RPMI8226 (cell line): Measurements from ENCODE around the gene ABCC11.

Source experiments
- DNase-seq: peaks from one replicate; pipeline ENCODE4 v3.0.0-alpha.2; 2015

The ABCC11 gene

DNA sequence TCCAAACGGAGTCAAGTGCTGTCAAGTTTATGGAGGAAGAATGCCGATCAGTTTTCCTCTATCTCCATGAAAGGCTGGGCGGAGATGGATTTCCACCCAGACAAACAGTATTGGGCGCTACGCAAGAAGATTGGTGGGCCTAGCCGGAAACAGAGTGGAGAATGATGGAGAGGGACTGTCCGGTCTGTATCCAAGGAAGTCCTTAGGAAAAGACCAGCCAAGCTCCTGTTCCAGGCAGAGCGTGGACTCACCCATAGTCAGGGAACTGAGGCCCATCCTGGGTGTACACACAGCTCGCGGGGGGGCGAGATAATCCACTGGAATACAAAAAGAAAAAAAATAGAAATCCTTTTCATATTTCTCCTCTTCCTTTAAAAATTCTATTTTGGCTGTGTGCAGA lies 90.0 kb downstream of the ABCC11 start:
- DNase-seq = no peak

DNA sequence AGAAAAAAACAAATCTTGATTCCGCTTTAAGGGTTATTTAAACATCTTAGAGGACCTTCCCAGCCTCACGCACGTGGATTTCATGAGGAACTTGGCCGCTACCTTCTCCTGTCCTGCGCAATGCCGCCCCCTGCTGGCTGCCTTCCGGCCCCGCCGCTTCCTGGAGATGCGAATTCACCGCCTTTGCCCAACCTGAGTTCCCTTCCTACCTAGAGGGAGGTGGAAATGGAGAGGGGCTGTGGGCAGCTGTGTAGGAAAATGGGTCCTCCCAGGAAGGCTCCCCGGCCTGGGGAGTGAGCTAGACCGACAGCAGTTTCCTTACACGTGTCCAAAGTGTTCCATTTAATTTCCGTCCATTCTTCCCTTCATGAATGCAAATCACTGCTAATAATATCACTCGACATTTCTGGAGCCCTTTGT lies 90.5 kb downstream of the ABCC11 start:
- peak; percentile 85 for DNase-seq

DNA sequence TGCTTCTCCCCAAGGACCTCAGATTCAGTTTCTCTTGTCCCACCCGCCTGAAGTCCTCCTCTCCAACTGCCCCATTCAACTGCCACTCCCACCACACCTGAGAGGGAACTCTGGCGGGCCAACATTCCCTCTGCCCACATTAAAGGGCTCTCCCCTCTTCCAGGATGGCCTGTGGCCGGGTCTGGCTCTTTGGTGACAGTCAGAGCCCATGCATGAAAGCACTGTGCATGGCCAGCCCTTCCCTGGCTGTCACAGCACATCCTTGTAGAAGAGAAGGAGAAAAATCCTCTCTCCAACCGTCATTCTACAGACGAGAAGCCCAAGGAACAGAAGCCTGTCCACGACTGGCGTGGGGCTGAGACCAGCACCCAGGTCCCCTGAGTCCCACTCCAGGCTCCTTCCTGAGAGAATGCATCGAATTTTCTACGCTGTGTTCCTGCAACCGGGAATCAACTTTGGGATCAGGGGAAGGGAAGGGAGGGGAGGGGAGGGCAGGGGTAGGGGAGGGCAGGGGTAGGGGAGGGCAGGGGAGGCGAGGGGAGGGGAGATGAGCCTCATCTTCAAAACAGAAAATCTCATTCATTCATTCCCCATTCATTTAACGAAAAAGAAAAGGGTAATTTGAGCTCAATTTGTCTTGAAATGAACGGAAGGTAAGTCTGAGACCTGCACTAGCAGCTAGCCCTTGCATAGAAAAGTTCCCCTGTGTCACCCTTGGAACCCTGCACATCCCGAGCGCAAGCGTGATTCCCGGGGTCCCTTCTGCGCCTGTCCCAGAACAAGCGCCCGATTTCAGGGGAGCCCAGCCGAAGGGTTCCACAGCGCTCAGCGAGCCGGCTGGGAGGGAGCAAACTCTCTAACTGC lies 91.2 kb downstream of the ABCC11 start, which contains the start of gene ABCC12:
Gene ABCC12 (minus strand): TSS at position 68 of the 864 bp plus-strand sequence. CDS start 9,569 bp downstream, outside the sequence.
- no peak for DNase-seq

DNA sequence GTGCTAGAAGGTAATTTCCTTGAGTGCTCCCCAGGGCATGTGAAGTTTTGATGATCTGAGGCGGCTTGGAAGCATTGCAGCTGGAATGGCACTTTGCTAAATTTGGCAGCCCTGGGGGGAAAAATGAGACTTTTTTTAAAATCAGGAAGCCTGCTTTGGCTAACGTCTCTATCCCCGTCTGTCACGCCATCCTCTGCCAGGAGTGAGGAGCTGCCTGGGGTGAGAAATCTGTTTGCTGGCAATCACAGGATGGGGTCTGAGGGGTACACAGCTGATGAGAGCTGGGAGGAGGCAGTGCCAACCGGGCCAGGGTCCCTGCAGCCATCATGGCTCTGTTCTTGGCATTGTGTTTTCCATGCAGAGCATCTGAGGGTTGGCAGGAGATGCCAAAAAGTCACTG lies 93.6 kb downstream of the ABCC11 start:
- DNase-seq = no peak

DNA sequence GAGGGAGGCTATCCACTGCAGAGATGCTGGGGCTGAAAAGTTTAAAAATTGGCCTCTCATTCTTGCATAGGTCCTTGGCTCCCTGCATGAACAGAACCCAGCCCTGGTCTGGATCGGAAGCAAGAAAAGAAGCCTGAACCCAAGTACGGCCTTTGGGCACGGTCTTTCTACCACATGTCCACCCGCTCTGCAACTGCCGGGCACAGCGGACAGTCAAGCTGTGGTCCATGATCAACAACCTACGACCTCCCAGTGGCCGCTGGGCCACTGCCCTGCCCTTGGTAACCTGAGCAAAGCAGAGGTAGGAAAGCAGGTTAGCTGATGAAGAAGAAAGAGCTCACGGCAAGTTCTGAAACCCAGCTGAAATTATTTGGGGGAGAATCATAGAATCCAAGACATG lies 95.1 kb downstream of the ABCC11 start:
- no peak for DNase-seq

DNA sequence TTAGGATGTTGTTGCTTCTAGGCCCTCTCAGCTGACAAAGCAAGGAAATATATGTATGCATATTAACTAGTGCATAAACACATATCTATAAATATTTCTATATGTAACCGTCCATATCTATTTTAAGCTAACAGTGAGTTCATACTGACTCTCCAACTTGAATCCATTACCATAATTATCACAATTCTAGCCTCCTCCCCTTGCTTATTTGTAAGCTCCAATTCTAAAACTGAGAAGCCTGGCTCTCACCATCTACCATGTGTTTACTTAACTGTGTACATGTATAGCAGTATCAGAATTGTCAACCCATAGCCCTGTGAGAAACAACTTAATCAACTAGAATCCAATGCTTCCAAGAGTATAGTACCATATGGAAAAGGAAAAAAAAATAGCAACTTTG lies 96.6 kb downstream of the ABCC11 start:
- DNase-seq = no peak

DNA sequence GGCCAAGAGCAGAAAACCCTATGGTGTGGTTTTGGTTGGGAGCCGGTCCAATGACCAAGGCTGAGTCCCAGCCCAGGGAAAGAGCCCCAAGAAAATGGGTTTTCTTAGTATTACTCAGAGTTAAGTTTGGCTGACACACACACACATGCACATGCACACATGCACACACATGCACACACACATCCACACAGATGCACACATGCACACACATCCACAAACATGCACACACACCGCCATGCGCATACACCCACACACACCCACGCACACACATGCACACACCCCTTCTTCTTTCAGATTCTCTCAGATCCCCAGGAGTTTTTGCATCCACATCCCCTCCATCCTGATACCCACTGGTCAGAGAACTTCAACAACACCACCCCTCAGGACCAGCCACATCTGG lies 100.6 kb downstream of the ABCC11 start:
- DNase-seq = no peak

DNA sequence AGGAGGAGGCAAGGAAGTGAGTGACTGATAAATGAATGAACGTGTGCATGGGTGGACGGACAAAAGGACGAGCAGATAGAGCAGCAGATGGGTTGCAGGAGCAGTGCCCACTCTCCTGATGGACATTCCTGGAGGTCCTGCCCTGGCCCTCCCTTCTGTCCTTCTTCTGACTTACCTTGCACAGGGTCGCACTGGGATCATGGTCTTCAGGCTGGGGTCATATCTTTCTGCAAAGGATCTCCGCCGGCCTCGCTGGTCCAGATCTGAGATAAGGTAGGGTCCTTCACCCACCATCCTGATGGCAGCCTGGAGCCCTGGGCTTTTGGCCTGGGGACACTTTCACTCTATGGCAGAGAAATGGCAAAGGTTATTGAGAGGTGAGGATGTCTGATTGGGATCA lies 101.2 kb downstream of the ABCC11 start:
- no peak for DNase-seq

DNA sequence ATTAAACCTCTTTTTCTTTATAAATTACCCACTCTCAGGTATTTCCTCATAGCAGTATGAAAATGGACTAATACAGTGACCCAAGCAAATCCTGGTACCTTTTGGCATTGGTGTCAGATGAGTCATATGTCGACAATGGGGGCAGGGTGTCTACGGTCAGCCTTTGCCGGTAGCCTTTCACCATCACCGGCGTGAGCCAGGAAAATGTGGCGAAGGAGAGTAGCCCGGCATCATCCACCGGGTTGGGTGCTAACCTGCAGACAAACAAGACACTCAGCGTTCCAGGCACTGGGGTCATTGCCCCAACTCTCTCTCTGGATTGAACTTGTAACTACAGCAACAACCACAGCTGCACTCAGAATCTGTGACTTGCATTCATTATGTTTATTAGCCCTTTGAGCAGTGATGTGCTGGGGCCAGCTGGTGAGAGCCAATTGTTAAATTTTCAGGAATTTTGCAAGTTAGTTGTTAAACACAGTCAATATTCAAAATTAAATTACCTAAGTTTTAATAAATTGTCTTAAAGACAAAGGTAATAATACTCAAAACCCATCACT lies 103.4 kb downstream of the ABCC11 start:
- no peak for DNase-seq

DNA sequence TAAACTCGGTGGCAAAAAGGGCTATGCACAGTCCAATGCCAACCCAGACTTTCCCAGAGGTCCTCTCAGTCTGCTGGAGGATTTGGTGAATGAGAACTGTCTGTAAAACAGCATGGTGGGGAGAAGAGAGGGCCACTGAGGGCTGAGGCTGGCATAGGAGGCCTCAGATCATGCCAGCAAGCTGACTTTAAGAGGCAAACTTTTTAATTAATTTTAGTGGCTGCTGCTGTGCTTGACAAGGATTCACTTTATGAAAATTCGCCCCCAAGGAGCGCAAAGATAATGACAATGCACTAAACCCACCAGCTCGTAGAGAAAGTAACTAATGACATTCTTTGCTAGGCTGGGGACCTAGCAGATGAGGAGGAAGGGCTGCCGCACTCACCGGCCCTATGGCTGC lies 106.5 kb downstream of the ABCC11 start:
- DNase-seq = no peak

DNA sequence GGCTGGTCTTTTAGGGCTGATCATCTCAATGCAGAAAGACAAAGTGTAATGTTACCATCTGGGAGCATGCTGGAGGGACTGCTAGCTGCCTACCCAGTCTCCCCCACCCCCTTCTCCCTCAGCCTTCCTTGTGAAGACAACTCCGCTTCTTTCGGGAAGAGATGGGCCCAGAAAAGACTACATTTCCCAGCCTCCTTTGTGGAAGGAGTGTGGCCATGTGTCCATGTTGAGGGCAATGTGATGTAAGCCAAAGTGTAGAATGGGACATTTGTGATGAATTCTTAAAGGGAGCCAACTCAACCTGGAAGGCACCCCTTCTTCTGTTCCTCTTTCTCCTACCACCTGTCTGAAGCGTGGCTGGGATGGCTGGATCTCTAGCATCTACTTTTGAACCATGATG lies 107.8 kb downstream of the ABCC11 start:
- DNase-seq = no peak

DNA sequence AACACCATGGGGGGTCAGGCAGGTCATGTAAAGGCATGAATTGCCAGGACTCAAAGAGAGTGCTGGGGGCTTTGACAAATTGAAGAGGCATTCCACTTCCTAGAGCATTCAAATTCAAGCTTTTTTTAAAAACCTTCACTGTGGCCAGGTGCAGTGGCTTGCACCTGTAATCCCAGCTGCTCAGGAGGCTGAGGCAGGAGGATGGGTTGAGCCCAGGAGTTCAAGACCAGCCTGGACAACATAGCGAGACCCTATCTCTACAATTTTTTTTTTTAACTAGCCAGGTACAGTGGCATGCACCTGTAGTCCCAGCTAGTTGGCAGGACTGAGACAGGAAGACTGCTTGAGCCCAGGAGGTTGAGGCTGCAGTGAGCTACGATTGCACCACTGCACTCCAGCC lies 108.8 kb downstream of the ABCC11 start:
- no peak for DNase-seq

DNA sequence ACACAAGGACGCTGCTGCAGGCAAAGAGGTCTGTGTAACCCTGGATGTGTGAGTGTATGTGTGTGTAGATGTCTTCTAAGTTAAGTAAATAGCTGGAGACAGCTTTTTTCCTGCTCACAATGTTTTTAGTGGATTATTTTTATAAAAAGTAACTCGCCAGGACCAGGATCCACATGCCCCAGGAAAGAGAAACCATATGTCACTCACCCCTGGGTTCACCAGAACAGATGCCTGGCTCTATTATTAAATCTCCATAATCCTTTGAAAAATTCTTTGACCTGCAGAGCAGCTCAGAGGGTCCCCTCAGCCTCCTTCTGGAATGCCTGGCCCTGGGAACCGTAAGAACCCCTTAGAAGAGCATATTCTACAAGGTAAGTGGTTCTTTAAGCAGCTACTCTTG lies 109.5 kb downstream of the ABCC11 start:
- no peak for DNase-seq

DNA sequence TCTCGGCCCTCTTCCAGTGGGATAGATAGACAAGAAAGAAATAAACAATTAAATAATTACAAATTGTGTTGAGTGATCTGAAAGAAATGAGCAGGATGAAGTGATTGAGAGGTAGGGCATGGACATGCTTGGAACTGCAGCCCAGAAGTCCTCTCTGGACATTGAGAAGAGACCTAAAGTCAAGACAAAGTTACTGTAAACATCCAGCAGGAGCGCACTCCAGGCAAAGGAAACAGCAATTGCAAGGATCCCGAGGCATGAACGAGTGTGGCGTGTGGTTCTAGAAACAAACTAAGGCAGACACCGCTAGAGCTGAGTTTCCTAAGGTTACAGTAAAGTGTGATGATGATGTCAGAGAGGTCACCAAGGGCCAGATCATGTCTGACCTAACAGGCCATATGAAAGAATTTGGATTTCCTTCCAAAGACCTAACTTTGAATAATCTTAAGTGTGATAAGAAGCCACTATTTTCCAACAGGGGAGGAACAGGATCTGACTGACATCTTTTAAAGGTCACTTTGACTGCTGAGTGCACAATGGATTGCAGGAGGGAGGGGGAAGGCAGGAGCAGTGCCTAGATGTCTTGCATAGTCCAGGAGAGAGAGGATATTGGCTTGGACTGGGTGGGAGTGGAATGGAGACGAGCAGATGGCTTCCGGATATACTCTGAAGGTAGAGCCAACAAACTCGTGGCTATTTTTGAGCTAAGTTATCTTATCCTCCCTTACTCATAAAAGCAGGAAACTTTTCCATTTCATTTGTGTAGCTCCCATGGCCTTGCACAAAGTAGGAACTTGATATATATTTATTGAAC lies 110.6 kb downstream of the ABCC11 start:
- no peak for DNase-seq

DNA sequence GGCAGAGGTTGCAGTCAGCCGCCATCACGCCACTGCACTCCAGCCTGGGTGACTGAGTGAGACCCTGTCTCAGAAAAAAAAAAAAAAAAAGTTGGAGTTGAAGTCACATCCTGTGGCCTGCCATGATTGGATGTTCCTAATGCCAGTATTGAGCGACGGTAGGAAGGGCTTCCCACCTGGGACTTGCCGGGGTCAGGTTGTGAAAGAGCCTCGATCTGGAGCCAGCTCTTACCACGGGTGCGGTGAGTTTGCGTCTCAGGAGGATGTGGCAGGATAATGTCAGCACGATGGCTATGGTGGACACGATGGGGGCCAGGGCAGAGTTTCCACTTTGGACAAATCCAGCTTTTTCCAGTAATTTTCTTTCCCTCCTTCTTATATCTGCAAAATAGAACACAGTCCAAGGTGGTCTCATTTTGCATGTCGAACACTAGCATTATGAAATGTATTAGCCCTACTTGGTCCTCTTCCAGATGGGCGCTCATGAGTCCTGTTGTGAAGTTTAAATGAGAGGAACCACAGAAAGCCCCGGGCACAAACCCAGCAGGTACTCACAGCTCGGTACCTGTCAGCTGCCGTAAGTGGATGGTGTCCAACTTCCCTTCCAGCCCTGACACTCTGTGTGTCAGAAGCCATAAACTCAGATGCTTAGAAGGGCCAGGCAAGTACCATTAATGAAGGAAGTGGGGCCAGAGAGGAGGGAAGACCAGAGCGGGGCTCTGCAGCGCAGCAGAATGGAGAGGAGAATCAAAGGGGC lies 113.7 kb downstream of the ABCC11 start:
- no peak for DNase-seq

DNA sequence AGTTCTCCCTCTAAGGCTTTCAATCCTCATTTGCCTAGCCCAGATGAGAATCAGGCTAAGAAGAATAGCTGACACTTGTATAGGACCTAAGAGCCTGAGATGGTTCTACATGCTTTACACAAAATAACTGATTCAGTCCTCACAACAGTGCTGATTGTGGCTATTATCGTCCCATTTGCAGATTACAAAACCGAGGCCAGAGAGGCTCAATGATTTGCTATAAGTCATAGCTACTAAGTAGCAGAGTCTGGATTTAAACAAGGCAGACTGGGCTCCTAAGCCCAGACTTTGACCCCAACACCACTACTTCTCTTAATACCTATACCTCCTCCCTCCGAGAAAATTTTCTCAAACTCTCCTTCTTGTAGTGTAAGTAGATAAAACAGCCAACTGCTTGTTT lies 114.6 kb downstream of the ABCC11 start:
- no peak for DNase-seq

DNA sequence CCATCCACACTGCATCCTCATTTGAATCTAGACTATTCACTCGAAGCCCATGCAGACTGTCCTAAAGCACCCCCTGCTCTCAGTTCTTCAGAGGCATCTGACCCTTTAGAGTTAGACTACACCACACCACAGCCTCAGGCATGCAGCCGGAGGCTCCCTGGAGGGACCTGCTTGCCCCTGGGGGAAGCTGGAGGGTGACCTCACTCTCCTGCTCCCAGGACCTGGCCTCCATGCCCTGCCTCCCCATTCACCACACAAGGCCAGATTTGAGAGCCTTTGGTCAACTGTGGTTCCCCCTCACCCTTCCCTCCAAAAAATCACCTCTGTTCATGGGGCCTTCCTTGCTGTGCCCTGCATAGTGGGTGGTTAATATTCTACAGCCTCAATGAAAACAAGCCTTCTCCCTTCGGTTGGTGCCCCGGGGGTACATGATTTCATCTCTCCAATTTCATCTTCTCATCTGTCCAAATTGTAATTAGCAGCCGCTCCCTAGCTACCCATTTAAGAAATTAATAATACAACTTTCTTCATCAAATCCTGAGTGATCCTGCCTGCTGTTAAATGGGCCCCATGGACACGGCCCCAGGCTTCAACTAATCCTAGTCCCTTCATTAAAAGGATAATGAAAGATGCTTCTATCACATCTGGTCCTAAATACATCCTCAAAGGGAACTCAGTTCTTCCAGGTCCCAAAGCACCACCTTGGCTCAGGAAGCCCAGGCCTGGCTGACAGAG lies 116.0 kb downstream of the ABCC11 start:
- no peak for DNase-seq

DNA sequence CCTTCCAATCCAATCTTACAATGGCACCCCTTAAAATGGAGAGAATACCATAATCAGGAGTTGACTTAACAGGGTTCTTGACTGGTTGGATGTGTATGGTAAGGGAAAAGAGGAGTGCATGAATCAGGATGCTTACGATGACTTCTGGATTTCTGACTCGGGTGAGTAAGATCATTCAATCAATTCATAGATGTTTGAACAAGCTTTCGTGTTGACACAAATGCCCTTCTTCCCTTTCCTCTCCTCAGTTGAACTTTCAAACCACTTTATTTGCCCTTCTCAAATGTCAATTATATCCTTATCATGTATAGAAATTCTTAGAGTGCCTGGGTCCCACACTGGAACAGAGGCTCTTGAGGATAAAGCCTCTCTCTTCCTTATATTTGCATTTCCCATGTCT lies 117.4 kb downstream of the ABCC11 start:
- DNase-seq = no peak

DNA sequence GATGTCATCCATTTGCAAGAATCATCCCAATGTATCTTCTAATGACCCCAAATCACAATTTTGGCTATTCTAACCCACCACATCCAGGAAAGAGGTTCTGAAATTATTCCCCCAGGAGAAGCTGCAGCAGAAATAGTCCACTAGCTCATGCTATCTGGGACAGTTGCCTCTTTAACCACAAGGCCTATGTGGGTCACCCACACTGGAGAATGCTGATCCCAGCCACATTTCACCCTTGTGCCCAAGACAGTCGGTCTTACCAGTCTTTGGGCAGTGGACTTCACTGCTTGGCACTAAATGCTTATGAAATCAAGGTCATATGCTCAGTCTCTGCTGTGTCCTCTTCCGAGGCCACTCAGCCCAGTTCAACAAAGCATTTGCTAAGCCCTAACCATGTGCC lies 118.6 kb downstream of the ABCC11 start:
- no peak for DNase-seq

DNA sequence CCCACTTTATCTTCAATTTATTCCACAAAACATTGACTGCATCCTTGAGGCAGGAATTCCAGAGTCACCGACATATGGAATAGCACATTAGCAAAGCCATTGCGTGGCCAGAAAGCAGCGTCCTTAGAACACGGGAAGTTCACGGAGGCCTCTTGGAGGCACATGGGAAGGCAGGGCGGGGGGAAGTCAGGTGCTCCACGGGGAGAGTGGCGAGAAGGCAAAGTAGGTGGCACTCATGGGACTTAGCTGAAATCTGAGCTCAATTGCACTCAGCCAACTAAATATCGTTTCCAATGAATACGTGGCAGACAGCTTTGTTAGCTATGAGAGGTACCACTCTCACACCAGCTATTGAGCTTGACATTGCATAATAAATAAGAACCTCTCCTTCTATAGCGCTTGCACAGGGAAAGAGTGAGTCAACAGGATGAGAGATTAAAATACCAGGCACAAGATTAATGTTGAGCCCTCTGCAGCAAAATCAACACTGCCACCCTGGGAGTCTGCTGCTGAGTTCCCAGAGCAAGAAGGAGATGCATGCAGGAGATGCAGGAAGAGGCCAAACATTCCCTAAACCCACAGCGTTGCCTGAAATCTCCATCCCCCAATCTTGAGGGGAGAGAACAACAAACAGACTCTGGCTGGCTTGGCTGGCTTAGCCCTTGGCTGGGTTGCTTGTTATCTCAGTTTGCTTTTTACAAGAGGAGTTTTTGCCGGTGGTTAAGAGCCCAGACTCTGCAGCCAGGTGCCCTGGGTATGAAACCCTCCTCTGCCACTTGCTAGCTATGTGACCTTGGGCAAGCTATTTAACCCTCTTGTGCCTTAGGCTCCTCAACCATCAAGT lies 120.3 kb downstream of the ABCC11 start:
- DNase-seq = no peak

DNA sequence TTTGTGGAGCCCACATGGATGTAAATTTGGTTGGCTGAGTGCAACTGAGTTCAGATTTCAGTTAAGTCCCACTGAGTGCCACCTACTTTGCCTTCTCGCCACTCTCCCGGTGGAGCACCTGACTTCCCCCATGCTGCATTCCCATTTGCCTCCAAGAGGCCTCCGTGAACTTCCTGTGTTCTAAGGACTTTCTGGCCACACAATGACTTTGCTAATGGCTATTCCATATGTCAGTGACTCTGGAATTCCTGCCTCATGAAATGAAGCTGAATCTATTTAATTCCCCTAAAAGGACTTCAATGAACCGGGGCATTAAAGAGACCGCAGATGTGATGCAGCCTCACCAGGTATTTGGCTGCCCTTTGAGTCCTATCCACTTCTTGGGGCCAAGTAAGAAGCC lies 121.5 kb downstream of the ABCC11 start:
- no peak for DNase-seq
